HG02623 (cell line): ENCODE measurements around the gene CCL24.
"Not testable (repeated sequence)": the region's sequence is repeated elsewhere in the genome, so short reads cannot be mapped to it uniquely, and the experiment has no call there.

ENCODE experiments used
- ATAC-seq: cut with Tn5 transposase; IDR thresholded peaks from one replicate; pipeline ENCODE4 v1.9.1; 2021; ENCODE audit warnings: moderate library complexity; ENCODE audit not compliant: unreplicated experiment

CCL24 gene

GRCh38 chr7:75820688-75821087 lies 7.1 kb upstream of the CCL24 start:
- ATAC-seq: no peak

- no peak for ATAC-seq
Measured at GRCh38 chr7:75819711-75820110, 6.1 kb upstream of the CCL24 start.

- ATAC-seq: no peak
Measured at GRCh38 chr7:75818472-75818871, 4.9 kb upstream of the CCL24 start.

GRCh38 chr7:75817116-75817515 lies 3.5 kb upstream of the CCL24 start:
- ATAC-seq: no peak

GRCh38 chr7:75815418-75816064 lies 1.9 kb upstream of the CCL24 start:
- no peak for ATAC-seq

GRCh38 chr7:75814407-75814947 lies 871 bp upstream of the CCL24 start:
- no peak for ATAC-seq

- ATAC-seq: no peak
Measured at GRCh38 chr7:75813084-75813483, 522 bp downstream of the CCL24 start.

- ATAC-seq: no peak
Measured at GRCh38 chr7:75811894-75812678, 1.5 kb downstream of the CCL24 start.

GRCh38 chr7:75809396-75809795 lies 4.2 kb downstream of the CCL24 start:
- no peak for ATAC-seq

- no peak for ATAC-seq
Measured at GRCh38 chr7:75808106-75808505, 5.5 kb downstream of the CCL24 start.

GRCh38 chr7:75807452-75807851 lies 6.2 kb downstream of the CCL24 start:
- ATAC-seq: no peak

- ATAC-seq: no peak
Measured at GRCh38 chr7:75806560-75807307, 6.9 kb downstream of the CCL24 start.

GRCh38 chr7:75804705-75805104 lies 8.9 kb downstream of the CCL24 start:
- ATAC-seq: no peak

GRCh38 chr7:75804004-75804403 lies 9.6 kb downstream of the CCL24 start:
- ATAC-seq: no peak

- ATAC-seq: no peak
Measured at GRCh38 chr7:75802552-75802821, 11.1 kb downstream of the CCL24 start.

GRCh38 chr7:75798770-75799169 lies 14.8 kb downstream of the CCL24 start:
- no peak for ATAC-seq

GRCh38 chr7:75796420-75796819 lies 17.2 kb downstream of the CCL24 start:
- ATAC-seq: no peak

GRCh38 chr7:75795831-75796285 lies 17.7 kb downstream of the CCL24 start:
- no peak for ATAC-seq

- ATAC-seq: no peak
Measured at GRCh38 chr7:75793676-75794075, 19.9 kb downstream of the CCL24 start.

- not testable (repeated sequence) for ATAC-seq
Measured at GRCh38 chr7:75792567-75792966, 21.0 kb downstream of the CCL24 start.

GRCh38 chr7:75789361-75789924 lies 24.2 kb downstream of the CCL24 start:
- no peak for ATAC-seq
